ENCODE data around the gene MGMT. TPM values are rescaled to one million over a fixed set of nuclear protein-coding genes. Genes with fewer than 3 reads are reported as not detected.

Gene MGMT
- total RNA-seq, 4 donors from 2014 or later, result 25.6 to 32.2 (median 29.5) TPM

GRCh38 chr10:129656642-129657041 lies 189.6 kb downstream of the MGMT start:
- Histone ChIP-seq H3K27me3 (no peaks in the 10 kb centered on the region), H3K36me3 (no peaks in the 10 kb centered on the region), H3K27ac (no peak overlapping the region), H3K4me1 (peaks cover 3% of the 10 kb centered on the region), H3K4me3 (no peak overlapping the region), H3K9me3 (no peaks in the 10 kb centered on the region)
- no peak for DNase-seq (ENCODE audit: low spot score in 2 of 2)
- TF ChIP-seq, protein P1, sequence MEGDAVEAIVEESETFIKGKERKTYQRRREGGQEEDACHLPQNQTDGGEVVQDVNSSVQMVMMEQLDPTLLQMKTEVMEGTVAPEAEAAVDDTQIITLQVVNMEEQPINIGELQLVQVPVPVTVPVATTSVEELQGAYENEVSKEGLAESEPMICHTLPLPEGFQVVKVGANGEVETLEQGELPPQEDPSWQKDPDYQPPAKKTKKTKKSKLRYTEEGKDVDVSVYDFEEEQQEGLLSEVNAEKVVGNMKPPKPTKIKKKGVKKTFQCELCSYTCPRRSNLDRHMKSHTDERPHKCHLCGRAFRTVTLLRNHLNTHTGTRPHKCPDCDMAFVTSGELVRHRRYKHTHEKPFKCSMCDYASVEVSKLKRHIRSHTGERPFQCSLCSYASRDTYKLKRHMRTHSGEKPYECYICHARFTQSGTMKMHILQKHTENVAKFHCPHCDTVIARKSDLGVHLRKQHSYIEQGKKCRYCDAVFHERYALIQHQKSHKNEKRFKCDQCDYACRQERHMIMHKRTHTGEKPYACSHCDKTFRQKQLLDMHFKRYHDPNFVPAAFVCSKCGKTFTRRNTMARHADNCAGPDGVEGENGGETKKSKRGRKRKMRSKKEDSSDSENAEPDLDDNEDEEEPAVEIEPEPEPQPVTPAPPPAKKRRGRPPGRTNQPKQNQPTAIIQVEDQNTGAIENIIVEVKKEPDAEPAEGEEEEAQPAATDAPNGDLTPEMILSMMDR (IDR thresholded peaks at IDR 0.05), result no peak
- no peak for TF ChIP-seq POLR2A (IDR thresholded peaks at IDR 0.05)
- TF ChIP-seq EP300 (IDR thresholded peaks at IDR 0.05), result no peak
- 94% methylated on average over 7 of the region's 7 CpGs for WGBS

DNA sequence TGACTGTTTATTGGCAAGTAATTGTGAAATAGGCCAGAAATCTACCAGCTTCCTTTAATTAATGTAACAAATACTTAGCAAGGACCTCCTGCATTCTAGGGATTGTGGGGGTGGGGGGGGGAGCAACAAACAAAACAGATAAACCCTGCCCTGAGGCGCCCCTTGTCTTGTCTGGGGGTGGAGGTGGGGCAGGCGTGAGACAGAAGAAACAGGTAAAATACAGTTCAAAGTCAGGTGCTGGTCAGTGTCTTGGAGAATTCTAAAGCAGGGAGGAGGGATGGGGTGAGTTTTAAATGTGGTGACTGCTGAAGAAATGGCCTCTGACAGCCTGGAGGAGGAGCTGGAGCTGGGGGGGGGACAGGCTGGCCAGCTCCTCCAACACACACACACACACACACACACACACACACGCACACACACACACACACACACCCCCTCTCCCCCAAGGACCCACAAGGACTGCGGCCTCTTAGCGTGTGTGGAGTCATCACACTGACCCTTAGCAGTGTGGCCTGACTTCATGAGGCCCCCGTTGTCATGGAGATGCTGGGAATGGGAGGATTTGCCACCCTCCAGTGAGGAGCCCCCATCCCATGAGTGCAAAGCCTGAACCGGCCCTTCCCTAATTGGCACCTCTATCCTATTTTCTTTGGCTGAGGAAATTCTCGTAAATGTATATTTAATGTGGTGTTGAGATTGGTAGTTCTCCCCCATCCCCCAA lies 190.4 kb downstream of the MGMT start:
- TF ChIP-seq, protein P1 (IDR thresholded peaks at IDR 0.05), result no peak
- TF ChIP-seq EP300 (IDR thresholded peaks at IDR 0.05), result no peak
- TF ChIP-seq POLR2AphosphoS5 (IDR thresholded peaks at IDR 0.05), result no peak
- TF ChIP-seq POLR2A (IDR thresholded peaks at IDR 0.05), result no peak
- H3K4me3 ChIP-seq, result no peak overlapping the region
- no peaks in the 10 kb centered on the region for H3K27me3 ChIP-seq
- H3K4me1 ChIP-seq, result peaks cover 3% of the 10 kb centered on the region
- DNase-seq (ENCODE audit: low spot score in 2 of 2), result no peak
- H3K27ac ChIP-seq, result no peak overlapping the region
- 92% methylated on average over 8 of the region's 8 CpGs for WGBS
- no peaks in the 10 kb centered on the region for H3K9me3 ChIP-seq
- no peaks in the 10 kb centered on the region for H3K36me3 ChIP-seq

GRCh38 chr10:129658376-129659072 lies 191.5 kb downstream of the MGMT start:
- Histone ChIP-seq H3K27ac (no peak overlapping the region), H3K4me1 (peaks cover 3% of the 10 kb centered on the region), H3K36me3 (no peaks in the 10 kb centered on the region), H3K4me3 (no peak overlapping the region), H3K9me3 (no peaks in the 10 kb centered on the region), H3K27me3 (no peaks in the 10 kb centered on the region)
- no peak for DNase-seq (ENCODE audit: low spot score in 2 of 2)
- WGBS, result 82% methylated on average over 9 of the region's 9 CpGs
- TF ChIP-seq POLR2A (IDR thresholded peaks at IDR 0.05) (no peak), EP300 (IDR thresholded peaks at IDR 0.05) (no peak), POLR2AphosphoS5 (IDR thresholded peaks at IDR 0.05) (no peak)
- TF ChIP-seq, protein P1 (IDR thresholded peaks at IDR 0.05), result no peak

- Histone ChIP-seq H3K4me3 (no peak overlapping the region), H3K36me3 (no peaks in the 10 kb centered on the region), H3K9me3 (no peaks in the 10 kb centered on the region), H3K27ac (no peak overlapping the region), H3K4me1 (peaks cover 3% of the 10 kb centered on the region), H3K27me3 (no peaks in the 10 kb centered on the region)
- 53% methylated on average over 14 of the region's 14 CpGs for WGBS
- TF ChIP-seq POLR2AphosphoS5 (IDR thresholded peaks at IDR 0.05) (no peak), EP300 (IDR thresholded peaks at IDR 0.05) (no peak), POLR2A (IDR thresholded peaks at IDR 0.05) (no peak)
- TF ChIP-seq, protein P1 (IDR thresholded peaks at IDR 0.05), result no peak
- no peak for DNase-seq (ENCODE audit: low spot score in 2 of 2)
These were observed 192.6 kb downstream of the MGMT start for GRCh38 chr10:129659508-129660268.

- no peak for DNase-seq (ENCODE audit: low spot score in 2 of 2)
- peaks cover 3% of the 10 kb centered on the region for H3K4me1 ChIP-seq
- H3K36me3 ChIP-seq, result no peaks in the 10 kb centered on the region
- TF ChIP-seq POLR2AphosphoS5 (IDR thresholded peaks at IDR 0.05) (no peak), EP300 (IDR thresholded peaks at IDR 0.05) (no peak), POLR2A (IDR thresholded peaks at IDR 0.05) (no peak)
- TF ChIP-seq, protein P1 (IDR thresholded peaks at IDR 0.05), result no peak
- H3K27me3 ChIP-seq, result no peaks in the 10 kb centered on the region
- no peaks in the 10 kb centered on the region for H3K9me3 ChIP-seq
- H3K4me3 ChIP-seq, result no peak overlapping the region
- WGBS, result 87% methylated on average over 5 of the region's 5 CpGs
- no peak overlapping the region for H3K27ac ChIP-seq
These were observed 193.5 kb downstream of the MGMT start for GRCh38 chr10:129660569-129660968.
